DOHH2 (cell line): ENCODE measurements around the gene ZNF468.
"Not testable (repeated sequence)": the region's sequence is repeated elsewhere in the genome, so short reads cannot be mapped to it uniquely, and the experiment has no call there.

Source experiments
- H3F3A ChIP-seq: fragments of 200-600 bp; sonication (generic), shearing (Covaris generic); 2 replicates; pipeline ENCODE4 v1.6.0; 2016; ENCODE audit warnings: antibody characterized with exemption, mild to moderate bottlenecking; ENCODE audit not compliant: control insufficient read depth, insufficient read depth
- H3K27ac ChIP-seq: fragments of 200-600 bp; sonication (generic); 2 replicates; pipeline ENCODE4 v1.5.1; 2014; ENCODE audit warnings: low read depth, mild to moderate bottlenecking, low read length, moderate library complexity
- H3K27me3 ChIP-seq: fragments of 200-600 bp; sonication (generic); 2 replicates; pipeline ENCODE4 v1.6.1; 2014; ENCODE audit warnings: mild to moderate bottlenecking, low read length, mixed read lengths; ENCODE audit not compliant: control insufficient read depth
- H3K36me3 ChIP-seq: fragments of 200-600 bp; sonication (generic); 2 replicates; pipeline ENCODE4 v1.6.1; 2014; ENCODE audit warnings: mild to moderate bottlenecking, low read length, moderate library complexity, mixed read lengths; ENCODE audit not compliant: control insufficient read depth
- H3K4me1 ChIP-seq: fragments of 200-600 bp; sonication (generic); 2 replicates; pipeline ENCODE4 v1.6.1; 2014; ENCODE audit warnings: mild to moderate bottlenecking, low read length, mixed read lengths; ENCODE audit not compliant: control insufficient read depth
- H3K4me2 ChIP-seq: fragments of 200-600 bp; sonication (generic); 2 replicates; pipeline ENCODE4 v1.6.0; 2014; ENCODE audit warnings: mild to moderate bottlenecking, low read length, moderate library complexity
- H3K4me3 ChIP-seq: fragments of 200-600 bp; sonication (generic); 2 replicates; pipeline ENCODE4 v1.5.1; 2014; ENCODE audit warnings: mild to moderate bottlenecking, low read length, mixed read lengths
- H3K79me2 ChIP-seq: fragments of 200-600 bp; sonication (generic); 2 replicates; pipeline ENCODE4 v1.6.1; 2014; ENCODE audit warnings: mild to moderate bottlenecking, low read length, mixed read lengths; ENCODE audit not compliant: control insufficient read depth
- H3K9me2 ChIP-seq: fragments of 200-600 bp; sonication (generic); replicated peaks from 2 replicates; pipeline ENCODE4 v1.6.1; 2014; ENCODE audit warnings: mild to moderate bottlenecking, low read length, mixed read lengths; ENCODE audit not compliant: control insufficient read depth
- H3K9me3 ChIP-seq: fragments of 200-600 bp; sonication (generic); 2 replicates; pipeline ENCODE4 v1.6.1; 2014; ENCODE audit warnings: antibody characterized with exemption, low read length, mixed read lengths; ENCODE audit not compliant: control insufficient read depth, insufficient read depth
- H4K20me1 ChIP-seq: fragments of 200-600 bp; sonication (generic); 2 replicates; pipeline ENCODE4 v1.6.0; 2014; ENCODE audit warnings: low read depth, mild to moderate bottlenecking, antibody characterized with exemption, low read length, moderate library complexity; ENCODE audit not compliant: control insufficient read depth, insufficient read depth
- EZH2phosphoT487 ChIP-seq: fragments of 200-600 bp; sonication (generic); IDR thresholded peaks from 2 replicates; pipeline ENCODE4 v1.6.1; 2017; ENCODE audit warnings: borderline replicate concordance, mild to moderate bottlenecking, antibody characterized with exemption, low read length, moderate library complexity, mixed read lengths
- TF ChIP-seq, protein P1 (sequence below): fragments of 200-600 bp; sonication (generic); IDR thresholded peaks from one replicate; pipeline ENCODE4 v1.5.1; 2014; ENCODE audit warnings: antibody characterized with exemption, mild to moderate bottlenecking, low read depth, low read length; ENCODE audit not compliant: poor library complexity, severe bottlenecking

The ZNF468 gene

DNA sequence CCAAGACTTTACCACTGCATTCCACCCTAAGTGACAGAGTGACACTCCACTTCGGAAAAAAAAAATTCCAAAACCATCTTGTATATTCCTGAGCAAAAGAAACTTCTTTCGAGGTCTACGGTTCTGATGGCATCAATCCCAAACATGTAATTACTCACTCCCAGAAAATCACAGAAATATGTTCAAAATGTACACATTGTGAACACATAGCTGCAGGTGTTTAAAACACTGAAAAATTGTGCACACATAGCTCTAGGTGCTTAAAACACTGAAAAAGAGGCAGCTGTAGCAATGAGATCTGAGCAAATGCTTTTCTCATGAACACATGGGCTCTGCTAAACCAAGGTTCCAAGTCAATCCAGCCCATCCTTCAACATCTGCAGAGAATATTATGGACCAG lies 14.0 kb upstream of the ZNF468 start:
- Histone ChIP-seq H3K36me3 (no peaks in the 10 kb centered on the region), H3K9me2 (no peaks in the 10 kb centered on the region), H4K20me1 (no peaks in the 10 kb centered on the region), H3K4me1 (no peaks in the 10 kb centered on the region), H3K27ac (no peak overlapping the region), H3F3A (no peaks in the 10 kb centered on the region), H3K9me3 (no peaks in the 10 kb centered on the region; the same call in 1 of the 2 replicates), H3K4me3 (no peak overlapping the region), H3K79me2 (no peaks in the 10 kb centered on the region), H3K27me3 (no peaks in the 10 kb centered on the region), H3K4me2 (no peak overlapping the region)
- TF ChIP-seq, protein P1, sequence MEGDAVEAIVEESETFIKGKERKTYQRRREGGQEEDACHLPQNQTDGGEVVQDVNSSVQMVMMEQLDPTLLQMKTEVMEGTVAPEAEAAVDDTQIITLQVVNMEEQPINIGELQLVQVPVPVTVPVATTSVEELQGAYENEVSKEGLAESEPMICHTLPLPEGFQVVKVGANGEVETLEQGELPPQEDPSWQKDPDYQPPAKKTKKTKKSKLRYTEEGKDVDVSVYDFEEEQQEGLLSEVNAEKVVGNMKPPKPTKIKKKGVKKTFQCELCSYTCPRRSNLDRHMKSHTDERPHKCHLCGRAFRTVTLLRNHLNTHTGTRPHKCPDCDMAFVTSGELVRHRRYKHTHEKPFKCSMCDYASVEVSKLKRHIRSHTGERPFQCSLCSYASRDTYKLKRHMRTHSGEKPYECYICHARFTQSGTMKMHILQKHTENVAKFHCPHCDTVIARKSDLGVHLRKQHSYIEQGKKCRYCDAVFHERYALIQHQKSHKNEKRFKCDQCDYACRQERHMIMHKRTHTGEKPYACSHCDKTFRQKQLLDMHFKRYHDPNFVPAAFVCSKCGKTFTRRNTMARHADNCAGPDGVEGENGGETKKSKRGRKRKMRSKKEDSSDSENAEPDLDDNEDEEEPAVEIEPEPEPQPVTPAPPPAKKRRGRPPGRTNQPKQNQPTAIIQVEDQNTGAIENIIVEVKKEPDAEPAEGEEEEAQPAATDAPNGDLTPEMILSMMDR = no peak
- no peak for TF ChIP-seq EZH2phosphoT487

DNA sequence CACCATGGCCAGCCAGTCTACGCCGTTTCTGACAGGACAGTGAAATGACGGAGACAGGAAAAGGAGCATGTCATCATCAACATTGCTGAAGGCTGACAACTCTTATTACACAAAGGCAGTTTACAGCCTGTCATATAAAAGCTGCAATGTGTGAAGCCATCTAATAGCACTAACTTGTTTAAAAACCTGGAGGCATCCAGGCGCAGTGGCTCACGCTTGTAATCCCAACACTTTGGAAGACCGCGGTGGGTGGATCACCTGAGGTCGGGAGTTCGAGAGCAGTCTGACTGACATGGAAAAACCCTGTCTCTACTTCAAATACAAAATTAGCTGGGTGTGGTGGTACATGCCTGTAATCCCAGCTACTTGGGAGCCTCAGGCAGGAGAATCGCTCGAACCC lies 10.6 kb upstream of the ZNF468 start:
- H3K4me1 ChIP-seq, H3K36me3 ChIP-seq: not testable (repeated sequence)

DNA sequence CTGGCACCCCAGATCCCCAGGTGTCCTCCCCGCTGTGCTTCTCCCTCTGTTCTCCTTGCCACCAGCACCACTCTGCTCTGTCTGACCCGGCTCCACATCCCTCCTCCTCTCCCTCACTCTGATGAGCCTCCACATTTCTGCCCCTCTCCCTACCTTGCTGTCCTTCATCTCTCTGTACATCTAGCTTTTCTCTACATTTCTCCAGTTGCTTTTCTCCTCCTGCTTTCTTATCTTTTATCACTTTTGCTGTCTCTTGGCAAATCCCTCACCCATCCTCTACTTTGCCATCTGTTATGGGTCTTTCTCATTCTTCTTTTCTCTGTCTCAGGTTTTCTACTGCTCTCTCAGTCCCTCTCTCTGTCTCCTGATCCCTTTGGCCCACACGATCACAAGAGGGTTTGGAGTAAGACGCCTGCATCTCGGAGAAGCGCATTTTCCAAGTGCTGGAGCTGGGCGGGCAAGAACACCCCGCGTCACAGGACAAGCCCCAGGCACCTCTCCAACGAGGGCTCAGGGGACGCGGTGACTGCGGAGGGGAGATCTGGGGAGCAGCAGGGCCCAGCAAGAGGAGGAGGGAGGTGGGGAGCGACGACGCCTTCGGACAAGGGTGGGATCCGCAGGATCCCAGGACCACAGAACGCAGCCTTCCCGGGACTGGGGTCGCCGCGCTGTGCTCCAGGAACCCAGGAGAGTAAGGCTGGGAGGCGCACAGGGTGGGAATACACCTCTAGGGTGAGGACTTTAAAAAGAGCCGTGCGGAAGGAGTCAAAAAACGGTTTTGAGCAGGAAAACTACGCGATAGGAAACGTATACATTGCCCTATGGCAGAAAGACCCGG lies 660 bp downstream of the ZNF468 start:
- H4K20me1 ChIP-seq, H3K4me1 ChIP-seq, H3K27me3 ChIP-seq, H3K9me2 ChIP-seq, H3F3A ChIP-seq, H3K27ac ChIP-seq, H3K9me3 ChIP-seq: not testable (repeated sequence)
- Histone ChIP-seq H3K4me3 (peak overlapping the region; percentile 68), H3K79me2 (peaks cover 27% of the 10 kb centered on the region), H3K36me3 (peaks cover 25% of the 10 kb centered on the region), H3K4me2 (peak overlapping the region; percentile 64)

More for the DNA sequence above, 10.6 kb upstream of the ZNF468 start:
- H3F3A ChIP-seq, H3K9me2 ChIP-seq, H3K4me3 ChIP-seq, H3K79me2 ChIP-seq, H3K27ac ChIP-seq, H3K27me3 ChIP-seq, H3K4me2 ChIP-seq, H4K20me1 ChIP-seq, H3K9me3 ChIP-seq: not testable (repeated sequence)

DNA sequence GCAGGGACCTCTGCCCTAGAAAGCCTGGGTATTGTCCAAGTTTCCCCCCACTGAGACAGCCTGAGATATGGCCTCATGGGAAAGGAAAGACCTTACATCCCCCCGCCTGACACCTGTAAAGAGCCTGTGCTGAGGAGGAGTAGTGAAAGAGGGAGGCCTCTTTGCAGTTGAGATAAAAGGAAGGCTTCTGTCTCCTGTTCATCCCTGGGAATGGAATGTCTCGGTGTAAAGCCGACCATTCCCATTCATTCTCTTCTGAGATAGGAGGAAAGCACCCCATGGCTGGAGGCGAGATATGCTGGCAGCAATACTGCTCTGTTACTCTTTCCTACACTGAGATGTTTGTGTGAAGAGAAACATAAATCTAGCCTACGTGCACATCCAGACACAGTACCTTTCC lies 10.1 kb downstream of the ZNF468 start:
- H3K4me3 ChIP-seq, H4K20me1 ChIP-seq, H3K79me2 ChIP-seq, H3K9me2 ChIP-seq, H3F3A ChIP-seq, H3K27me3 ChIP-seq, H3K9me3 ChIP-seq, H3K27ac ChIP-seq, H3K4me2 ChIP-seq, H3K4me1 ChIP-seq: not testable (repeated sequence)
- H3K36me3 ChIP-seq = peaks cover 87% of the 10 kb centered on the region

DNA sequence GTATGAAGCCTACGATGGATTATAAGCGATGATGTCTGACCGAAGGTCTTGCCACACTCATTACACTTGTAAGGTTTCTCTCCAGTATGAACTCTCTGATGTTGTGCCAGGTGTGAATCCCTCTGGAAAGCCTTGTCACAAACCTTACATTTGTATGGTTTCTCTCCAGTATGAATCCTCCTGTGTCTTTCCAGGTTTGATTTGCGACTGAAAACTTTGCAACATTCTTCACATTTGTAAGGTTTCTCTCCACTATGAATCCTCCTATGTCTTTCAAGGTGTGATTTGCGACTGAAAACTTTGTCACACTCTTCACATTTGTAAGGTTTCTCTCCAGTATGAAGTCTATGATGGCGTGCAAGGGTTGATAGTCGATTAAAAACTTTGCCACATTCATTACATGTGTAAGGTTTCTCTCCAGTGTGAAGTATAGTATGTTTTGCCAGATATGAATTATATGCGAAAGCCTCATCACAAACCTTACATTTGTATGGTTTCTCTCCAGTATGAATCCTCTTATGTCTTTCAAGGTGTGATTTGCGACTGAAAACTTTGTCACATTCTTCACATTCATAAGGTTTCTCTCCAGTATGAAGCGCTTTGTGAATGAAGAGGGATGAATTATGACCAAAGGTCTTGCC lies 16.5 kb downstream of the ZNF468 start:
- H3K27ac ChIP-seq, H3K4me2 ChIP-seq, H3K79me2 ChIP-seq, H3K4me1 ChIP-seq, H3K9me2 ChIP-seq, H3K4me3 ChIP-seq, H3F3A ChIP-seq, H4K20me1 ChIP-seq, H3K27me3 ChIP-seq: not testable (repeated sequence)
- Histone ChIP-seq H3K36me3 (peaks cover 92% of the 10 kb centered on the region), H3K9me3 (peaks cover 39% of the 10 kb centered on the region; the same call in 1 of the 2 replicates)

DNA sequence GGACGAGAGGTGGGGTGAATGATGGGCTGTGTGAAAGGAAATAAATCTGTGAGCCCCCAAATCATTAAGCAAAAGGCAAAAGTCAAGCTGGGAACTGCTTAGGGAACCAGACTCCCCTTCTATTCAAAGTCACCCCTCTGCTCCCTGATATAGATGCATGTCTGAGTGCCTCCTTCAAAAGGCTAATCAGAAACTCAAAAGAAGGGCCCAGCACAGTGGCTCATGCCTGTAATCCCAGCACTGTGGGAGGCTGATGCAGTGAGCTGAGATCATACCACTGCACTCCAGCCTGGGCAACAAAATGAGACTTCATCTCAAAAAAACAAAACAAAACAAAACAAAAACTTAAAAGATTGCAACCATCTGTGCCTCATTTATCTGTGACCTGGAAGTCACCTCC lies 23.1 kb downstream of the ZNF468 start:
- H3K4me1 ChIP-seq, H3K4me2 ChIP-seq, H3K4me3 ChIP-seq, H3K79me2 ChIP-seq, H3F3A ChIP-seq, H4K20me1 ChIP-seq, H3K27me3 ChIP-seq, H3K9me3 ChIP-seq, H3K9me2 ChIP-seq, H3K27ac ChIP-seq: not testable (repeated sequence)
- H3K36me3 ChIP-seq = peaks cover 26% of the 10 kb centered on the region

DNA sequence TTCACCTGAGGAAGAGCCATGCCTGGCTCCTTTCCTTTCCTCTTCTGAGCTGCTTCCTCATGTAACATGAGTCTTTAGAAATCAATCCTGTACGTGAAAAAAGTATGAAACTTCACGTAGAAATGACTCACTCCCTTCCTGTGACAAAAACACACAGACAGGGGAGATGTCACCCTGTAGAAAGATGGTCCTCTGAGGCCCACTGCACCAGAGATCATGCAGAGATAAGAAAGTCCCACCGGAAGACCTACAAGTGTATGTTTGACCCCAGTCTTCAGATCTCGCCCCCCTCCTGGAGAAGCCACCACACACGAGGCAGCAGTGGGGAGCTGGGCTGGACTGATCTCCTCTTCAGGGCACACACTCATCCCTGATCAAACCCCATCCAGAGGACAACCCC lies 23.9 kb downstream of the ZNF468 start:
- H3K4me2 ChIP-seq, H3K4me1 ChIP-seq, H3K79me2 ChIP-seq, H3F3A ChIP-seq, H3K27me3 ChIP-seq, H3K4me3 ChIP-seq, H3K9me2 ChIP-seq, H3K27ac ChIP-seq, H3K9me3 ChIP-seq, H4K20me1 ChIP-seq: not testable (repeated sequence)
- H3K36me3 ChIP-seq = peaks cover 19% of the 10 kb centered on the region
